HepG2 (cell line): ENCODE data around the gene CADM2. TPM values are rescaled to one million over a fixed set of nuclear protein-coding genes. Genes with fewer than 3 reads are reported as not detected.

Source experiments
- ATAC-seq: fragments of 200-7000 bp; cut with Tn5 transposase; 3 replicates; pipeline ENCODE4 v1.9.1; 2020; ENCODE audit warnings: mild to moderate bottlenecking, moderate library complexity
- BruUV-seq: library from RNA; stranded (reverse); fragments of 400-500 nt; replicated peaks from 2 replicates; lab custom pipeline; 2021; lab: Mats Ljungman, UMichigan
- CTCF ChIA-PET: fragments of 300-600 bp; formaldehyde crosslinking; extraction: SDS; loops from one replicate; lab custom pipeline; 2021; ENCODE audit warnings: low total read pairs, inconsistent platforms, low intra/inter-chr PET ratio; lab: Yijun Ruan, JAX
- POLR2A ChIA-PET: fragments of 350-600 bp; sonication (Branson Sonifier 250); formaldehyde crosslinking; loops from one replicate; lab custom pipeline; 2020; ENCODE audit warnings: antibody characterized with exemption, inconsistent platforms; lab: Yijun Ruan, JAX
- DNase-seq: peaks from one replicate; pipeline ENCODE4 v3.0.0-alpha.2; 2015; ENCODE audit warnings: low spot score
- FAIRE-seq: peaks from 3 replicates; lab custom pipeline; 2011; peaks lifted over from hg19 to GRCh38; lab: Jason Lieb, UNC
- H2AFZ ChIP-seq: one replicate; pipeline ENCODE4 v1.6.1; 2011; ENCODE audit warnings: low read length, inconsistent platforms
- H3K27ac ChIP-seq: fragments of 300-600 bp; 3 replicates; pipeline ENCODE4 v1.8.0; 2011; ENCODE audit warnings: mixed run types, mild to moderate bottlenecking, mixed read lengths, low read length, inconsistent platforms; ENCODE audit not compliant: insufficient read depth; ENCODE audit errors: extremely low read length
- H3K27me3 ChIP-seq, 2 experiments: fragments of 200-600 bp in 1 of 2; 2 replicates in 1 of 2; 3 replicates in 1 of 2; pipeline versions ENCODE4 v1.6.0 to v1.8.0; 2011; ENCODE audit warnings: low read length in 2 of 2, mild to moderate bottlenecking in 2 of 2, moderate library complexity in 2 of 2, inconsistent platforms in 1 of 2; ENCODE audit not compliant: insufficient read depth in 2 of 2, control insufficient read depth in 1 of 2
- H3K36me3 ChIP-seq, 2 experiments: fragments of 200-600 bp in 1 of 2; replicated peaks in 1 of 2; 2 replicates in 1 of 2; 3 replicates in 1 of 2; pipeline versions ENCODE4 v1.5.1 to v1.8.0; 2011; ENCODE audit warnings: low read length in 2 of 2, inconsistent platforms in 1 of 2; ENCODE audit not compliant: insufficient read depth in 2 of 2, control insufficient read depth in 1 of 2
- H3K4me1 ChIP-seq: 2 replicates; pipeline ENCODE4 v1.5.1; 2012; ENCODE audit warnings: low read length, inconsistent platforms; ENCODE audit not compliant: insufficient read depth
- H3K4me2 ChIP-seq: 2 replicates; pipeline ENCODE4 v1.6.0; 2011; ENCODE audit warnings: low read depth, low read length, inconsistent platforms
- H3K4me3 ChIP-seq, 3 experiments: fragments of 200-600 bp in 1 of 3; sonication (generic), shearing (Covaris generic) in 1 of 3; replicated peaks in 1 of 3; 2 replicates each; pipeline ENCODE4 v1.5.1; 2011 to 2016; ENCODE audit warnings: low read length in 3 of 3, inconsistent platforms in 2 of 3, low read depth in 2 of 3, mild to moderate bottlenecking in 2 of 3, control low read depth in 1 of 3, mixed read lengths in 1 of 3; ENCODE audit not compliant: insufficient read depth in 1 of 3
- H3K79me2 ChIP-seq: one replicate; pipeline ENCODE4 v1.6.1; 2011; ENCODE audit warnings: low read length, inconsistent platforms; ENCODE audit not compliant: insufficient read depth
- H3K9ac ChIP-seq: 2 replicates; pipeline ENCODE4 v1.6.0; 2011; ENCODE audit warnings: mild to moderate bottlenecking, low read depth, low read length, inconsistent platforms; ENCODE audit not compliant: insufficient read depth
- H3K9me3 ChIP-seq: 2 replicates; pipeline ENCODE4 v1.5.1; 2012; ENCODE audit warnings: mild to moderate bottlenecking, low read length
- H4K20me1 ChIP-seq: 2 replicates; pipeline ENCODE4 v1.6.0; 2011; ENCODE audit warnings: inconsistent platforms, mild to moderate bottlenecking, low read length, moderate library complexity; ENCODE audit not compliant: insufficient read depth
- ATF5 ChIP-seq: sonication (generic); formaldehyde crosslinking; IDR thresholded peaks from 2 replicates; pipeline ENCODE4 v1.4.0; 2020; ENCODE audit warnings: mild to moderate bottlenecking, low read depth, missing genetic modification reagents
- CREB3 ChIP-seq: sonication (generic); formaldehyde crosslinking; IDR thresholded peaks from 2 replicates; pipeline ENCODE4 v1.5.0; 2020; ENCODE audit warnings: missing genetic modification reagents
- E2F5 ChIP-seq: sonication (generic); formaldehyde crosslinking; conservative IDR thresholded peaks from 2 replicates; pipeline ENCODE4 v1.4.0; 2020; ENCODE audit warnings: missing genetic modification reagents
- IKZF1 ChIP-seq: fragments of 450-650 bp; IDR thresholded peaks from 2 replicates; pipeline ENCODE4 v1.7.1; 2016
- SMYD3 ChIP-seq: sonication (generic); formaldehyde crosslinking; IDR thresholded peaks from 2 replicates; pipeline ENCODE4 v1.8.1; 2023; ENCODE audit warnings: mild to moderate bottlenecking, missing genetic modification reagents
- THAP8 ChIP-seq: sonication (generic); formaldehyde crosslinking; IDR thresholded peaks from 2 replicates; pipeline ENCODE4 v1.5.1; 2020; ENCODE audit warnings: missing genetic modification reagents, mild to moderate bottlenecking, borderline replicate concordance
- ZBTB21 ChIP-seq: sonication (generic); formaldehyde crosslinking; IDR thresholded peaks from 2 replicates; pipeline ENCODE4 v1.4.0; 2020; ENCODE audit warnings: missing genetic modification reagents
- ZNF44 ChIP-seq: sonication (generic); formaldehyde crosslinking; IDR thresholded peaks from 2 replicates; pipeline ENCODE4 v1.5.1; 2020; ENCODE audit warnings: mild to moderate bottlenecking, missing genetic modification reagents
- ZNF569 ChIP-seq: sonication (generic); formaldehyde crosslinking; IDR thresholded peaks from 2 replicates; pipeline ENCODE4 v1.5.0; 2020; ENCODE audit warnings: mild to moderate bottlenecking, missing genetic modification reagents, moderate library complexity, borderline replicate concordance
- ZNF609 ChIP-seq: sonication (generic); formaldehyde crosslinking; IDR thresholded peaks from 2 replicates; pipeline ENCODE4 v1.4.0; 2020; ENCODE audit warnings: mild to moderate bottlenecking, missing genetic modification reagents, borderline replicate concordance
- ZNF687 ChIP-seq: sonication (generic); formaldehyde crosslinking; IDR thresholded peaks from 2 replicates; pipeline ENCODE4 v1.5.1; 2020; ENCODE audit warnings: mild to moderate bottlenecking, missing genetic modification reagents, moderate library complexity
- WGBS: methylation state at CpG from one replicate; pipeline ENCODE4 v1.1.6; 2017; ENCODE audit warnings: low lambda C conversion rate; 5-methylcytosine and 5-hydroxymethylcytosine counted together
- in situ Hi-C: cut with HindIII; loops from 2 replicates; pipeline ENCODE4 v1.10.0; 2017; ENCODE audit warnings: low pct_unique_long_range_greater_than_20kb; ENCODE audit not compliant: extremely low pct_ligation_motif_present
- intact Hi-C: fragments of 100-400 bp; cut with micrococcal nuclease; formaldehyde crosslinking; loops from one replicate; pipeline ENCODE4 v1.10.0; 2022; ENCODE audit not compliant: unreplicated experiment
- polyA plus RNA-seq, 8 experiments: library from polyadenylated mRNA; depleted of rRNA in 3 of 8; stranded (reverse) in 7 of 8; unstranded in 1 of 8; fragments of >200 nt; fragmentation: Illumina TruSeq in 4 of 8; extraction: Trizol in 4 of 8; gene quantifications; 2 replicates each; pipeline versions ENCODE4 v1.2.1 to v1.2.3, GENCODE V29; 2011 to 2016; ENCODE audit warnings: low read depth in 4 of 8, missing spikeins in 1 of 8, mixed read lengths in 1 of 8; ENCODE audit not compliant: insufficient read depth in 1 of 8
- total RNA-seq, 5 experiments: library from RNA; depleted of rRNA; stranded (reverse); fragments of >200 nt; fragmentation: Illumina TruSeq; extraction: Trizol; gene quantifications; 2 replicates each; pipeline ENCODE4 v1.2.3, GENCODE V29; 2016; ENCODE audit warnings: low read depth in 1 of 5

Gene CADM2
- total and polyA plus RNA-seq, 2 of the 13 experiments (the other 11 are each of a cell fraction or from before 2014, with no cell fraction given), result not detected

GRCh38 chr3:85781806-85782205 is 823.0 kb downstream of the CADM2 start (continued):
- TF ChIP-seq E2F5 (CRISPR knock-in tag) (no peak), ATF5 (CRISPR knock-in tag) (no peak), IKZF1 (no peak), ZNF687 (CRISPR knock-in tag) (no peak)

- H2AFZ ChIP-seq, result no peak overlapping the region
- BruUV-seq, result no TSS peak
- intact Hi-C loops, result no loop called here
- H3K4me3 ChIP-seq, result no peak overlapping the region
- WGBS, result 0% methylated on average over 2 of the region's 2 CpGs
- ATAC-seq (no peak), DNase-seq (no peak), FAIRE-seq (no peak)
- H3K79me2 ChIP-seq, result no peaks in the 10 kb centered on the region
- H3K27me3 ChIP-seq, result no peaks in the 10 kb centered on the region
- H3K36me3 ChIP-seq, result no peaks in the 10 kb centered on the region
- ChIA-PET POLR2A (no interaction called here), CTCF (no interaction called here)
- H3K9me3 ChIP-seq, result no peaks in the 10 kb centered on the region
- H3K4me2 ChIP-seq, result no peak overlapping the region
- in situ Hi-C loops, result no loop called here
- no peaks in the 10 kb centered on the region for H3K4me1 ChIP-seq
- no peak overlapping the region for H3K27ac ChIP-seq
- H3K9ac ChIP-seq, result no peak overlapping the region
- H4K20me1 ChIP-seq, result no peaks in the 10 kb centered on the region
- TF ChIP-seq ZNF44 (CRISPR knock-in tag) (no peak), THAP8 (CRISPR knock-in tag) (no peak), CREB3 (CRISPR knock-in tag) (no peak), ZNF569 (CRISPR knock-in tag) (no peak), SMYD3 (CRISPR knock-in tag) (no peak), ZBTB21 (CRISPR knock-in tag) (no peak), ZNF609 (CRISPR knock-in tag) (no peak)
These were observed 824.5 kb downstream of the CADM2 start for GRCh38 chr3:85783291-85783690.
